ENCODE measurements around the gene PARVA. TPM values are rescaled to one million over a fixed set of nuclear protein-coding genes. Genes with fewer than 3 reads are reported as not detected.

PARVA gene
- total RNA-seq, 4 donors from 2014 or later = 52.9 to 188 (median 66.5) TPM

DNA sequence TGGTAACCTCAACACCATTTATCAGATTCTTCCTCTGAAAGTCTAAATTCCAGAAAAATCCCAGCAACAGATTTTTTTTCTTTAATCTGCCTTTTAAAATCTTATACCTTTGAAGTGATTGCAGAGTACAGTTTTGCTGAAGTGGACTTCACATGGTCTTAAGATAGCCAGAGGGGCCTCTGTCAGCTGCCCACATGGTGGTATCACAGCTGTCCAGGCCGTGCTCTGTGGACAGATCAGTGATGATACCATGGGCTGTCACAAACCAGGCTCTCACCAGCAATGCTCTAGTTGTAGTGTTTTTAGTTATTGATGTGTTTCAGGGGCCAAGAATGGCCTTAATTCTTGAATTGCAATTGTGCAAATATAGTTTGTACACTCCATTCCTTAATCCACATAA lies 44.0 kb downstream of the PARVA start:
- DNase-seq = no peak
- Histone ChIP-seq H3K4me3 (no peak overlapping the region), H3K36me3 (no peaks in the 10 kb centered on the region), H3K27ac (no peak overlapping the region), H3K4me1 (peaks cover 0 to 5% of the 10 kb centered on the region in 2 donors), H3K9me3 (no peaks in the 10 kb centered on the region), H3K27me3 (no peaks in the 10 kb centered on the region)
- TF ChIP-seq POLR2A (IDR thresholded peaks at IDR 0.05) = no peak
- TF ChIP-seq, protein P1, sequence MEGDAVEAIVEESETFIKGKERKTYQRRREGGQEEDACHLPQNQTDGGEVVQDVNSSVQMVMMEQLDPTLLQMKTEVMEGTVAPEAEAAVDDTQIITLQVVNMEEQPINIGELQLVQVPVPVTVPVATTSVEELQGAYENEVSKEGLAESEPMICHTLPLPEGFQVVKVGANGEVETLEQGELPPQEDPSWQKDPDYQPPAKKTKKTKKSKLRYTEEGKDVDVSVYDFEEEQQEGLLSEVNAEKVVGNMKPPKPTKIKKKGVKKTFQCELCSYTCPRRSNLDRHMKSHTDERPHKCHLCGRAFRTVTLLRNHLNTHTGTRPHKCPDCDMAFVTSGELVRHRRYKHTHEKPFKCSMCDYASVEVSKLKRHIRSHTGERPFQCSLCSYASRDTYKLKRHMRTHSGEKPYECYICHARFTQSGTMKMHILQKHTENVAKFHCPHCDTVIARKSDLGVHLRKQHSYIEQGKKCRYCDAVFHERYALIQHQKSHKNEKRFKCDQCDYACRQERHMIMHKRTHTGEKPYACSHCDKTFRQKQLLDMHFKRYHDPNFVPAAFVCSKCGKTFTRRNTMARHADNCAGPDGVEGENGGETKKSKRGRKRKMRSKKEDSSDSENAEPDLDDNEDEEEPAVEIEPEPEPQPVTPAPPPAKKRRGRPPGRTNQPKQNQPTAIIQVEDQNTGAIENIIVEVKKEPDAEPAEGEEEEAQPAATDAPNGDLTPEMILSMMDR (IDR thresholded peaks at IDR 0.05) = no peak
- intact Hi-C loops (cut with DNase I; ENCODE audit: low total_unique reads) = no loop called here

DNA sequence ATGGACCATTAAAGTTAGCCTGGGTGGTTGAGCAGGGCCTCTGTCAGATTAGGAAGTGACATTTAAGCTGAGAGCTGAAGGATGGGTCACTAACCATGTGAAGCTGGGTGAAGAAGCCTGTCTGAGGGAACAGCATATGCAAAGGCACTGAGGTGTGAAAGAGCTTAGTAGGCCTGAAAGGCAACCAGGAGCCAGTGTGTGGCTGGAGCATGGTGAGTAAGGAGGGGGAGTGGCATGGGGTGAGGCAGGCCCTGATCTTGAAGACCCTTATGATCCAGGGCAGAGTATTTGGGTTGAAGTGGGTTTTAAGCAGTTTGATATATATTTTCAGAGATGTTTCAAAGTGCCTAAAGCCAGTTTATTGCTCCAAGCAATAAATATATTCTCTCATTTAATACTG lies 48.8 kb downstream of the PARVA start:
- H3K27ac ChIP-seq = peak overlapping the region in 1 of 2 donors; percentile 56
- intact Hi-C loops (cut with DNase I; ENCODE audit: low total_unique reads) = no loop called here
- no peaks in the 10 kb centered on the region for H3K36me3 ChIP-seq
- peaks cover 0 to 2% of the 10 kb centered on the region in 2 donors for H3K4me1 ChIP-seq
- no peaks in the 10 kb centered on the region for H3K27me3 ChIP-seq
- no peaks in the 10 kb centered on the region for H3K9me3 ChIP-seq
- TF ChIP-seq, protein P1 (IDR thresholded peaks at IDR 0.05) = no peak
- no peak overlapping the region for H3K4me3 ChIP-seq
- peak in 1 of 2 donors; percentile 11 for DNase-seq

DNA sequence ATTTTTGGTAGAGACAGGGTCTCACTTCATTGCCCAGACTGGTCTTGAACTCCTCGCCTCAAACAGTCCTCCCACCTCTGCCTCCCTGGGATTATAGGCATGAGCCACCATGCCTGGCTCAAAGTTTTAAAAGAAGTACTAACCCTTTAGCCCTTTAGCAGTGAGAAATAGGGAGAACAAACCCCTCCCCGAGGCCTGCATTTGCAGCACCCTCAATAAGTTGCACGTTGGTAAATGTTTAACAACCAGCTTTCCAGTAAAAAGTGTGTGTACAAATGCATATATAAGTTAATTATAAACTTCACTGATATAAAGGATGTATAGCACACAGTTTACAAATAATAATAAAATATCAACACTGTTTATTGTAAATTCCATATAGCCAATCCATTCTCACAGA lies 51.8 kb downstream of the PARVA start:
- Histone ChIP-seq H3K4me1 (peaks cover 4 to 7% of the 10 kb centered on the region in 2 donors), H3K36me3 (no peaks in the 10 kb centered on the region), H3K27ac (peak overlapping the region; percentile 87 to 96), H3K4me3 (no peak overlapping the region), H3K9me3 (no peaks in the 10 kb centered on the region), H3K27me3 (no peaks in the 10 kb centered on the region)
- TF ChIP-seq, protein P1 (IDR thresholded peaks at IDR 0.05) = no peak
- no peak for TF ChIP-seq POLR2A (IDR thresholded peaks at IDR 0.05)
- no peak for DNase-seq
- intact Hi-C loops (cut with DNase I; ENCODE audit: low total_unique reads) = no loop called here

DNA sequence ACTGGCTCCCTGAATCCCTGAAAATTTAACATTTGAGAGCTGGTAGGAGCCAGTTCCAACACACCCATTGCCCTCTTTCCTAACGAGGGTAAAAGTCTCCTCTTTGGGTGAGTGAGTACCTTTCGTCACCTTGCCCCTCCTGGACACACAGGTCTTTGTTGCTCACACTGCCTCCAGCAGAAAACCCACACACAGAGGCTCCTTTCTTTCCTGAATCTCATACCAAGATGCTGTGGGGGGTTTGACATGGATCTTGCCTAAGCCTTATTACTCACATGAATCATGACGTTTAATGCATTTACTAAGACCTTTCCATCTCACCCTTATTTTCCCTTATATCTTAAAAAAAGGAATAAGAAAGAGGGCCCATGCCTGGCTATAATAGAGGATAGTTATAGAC lies 53.0 kb downstream of the PARVA start:
- Histone ChIP-seq H3K27ac (peak overlapping the region; percentile 87 to 96), H3K9me3 (no peaks in the 10 kb centered on the region), H3K36me3 (no peaks in the 10 kb centered on the region), H3K4me1 (peaks cover 4 to 7% of the 10 kb centered on the region in 2 donors), H3K27me3 (no peaks in the 10 kb centered on the region), H3K4me3 (no peak overlapping the region)
- no peak for TF ChIP-seq POLR2A (IDR thresholded peaks at IDR 0.05)
- TF ChIP-seq, protein P1 (IDR thresholded peaks at IDR 0.05) = no peak
- intact Hi-C loops (cut with DNase I; ENCODE audit: low total_unique reads) = no loop called here
- no peak for DNase-seq

DNA sequence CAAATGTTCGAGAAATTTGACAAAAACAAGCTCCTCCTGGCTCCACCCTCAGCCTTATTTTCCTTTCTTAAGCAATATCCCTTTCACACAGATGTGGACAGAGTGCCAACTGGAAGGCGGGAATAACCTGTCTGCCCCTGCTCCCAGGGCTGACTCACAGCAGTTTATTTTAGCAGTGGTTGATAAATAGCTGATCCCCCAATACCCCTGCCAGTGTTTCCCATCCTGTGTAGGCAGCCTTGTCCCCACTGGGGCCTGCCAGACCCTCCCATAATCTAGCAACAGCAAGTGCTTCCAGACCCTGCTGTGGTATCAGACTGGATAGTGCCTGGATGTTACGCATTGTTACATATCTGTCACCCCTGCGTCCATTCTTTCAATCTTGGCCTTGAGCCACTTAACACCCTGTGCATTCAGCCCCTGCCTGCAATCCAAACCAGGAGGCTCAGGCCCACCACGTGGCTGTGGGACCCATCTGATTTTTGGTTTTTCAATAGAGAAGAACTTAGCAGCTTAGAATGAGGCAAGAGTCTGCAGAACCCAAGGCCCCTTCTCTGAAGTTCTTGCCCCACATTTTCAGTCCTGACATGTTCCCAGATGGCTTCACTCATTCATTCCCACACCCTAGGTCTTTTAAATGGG lies 53.7 kb downstream of the PARVA start:
- Histone ChIP-seq H3K36me3 (no peaks in the 10 kb centered on the region), H3K9me3 (no peaks in the 10 kb centered on the region), H3K27ac (peak overlapping the region; percentile 87 to 96), H3K4me1 (peaks cover 4 to 7% of the 10 kb centered on the region in 2 donors), H3K4me3 (no peak overlapping the region), H3K27me3 (no peaks in the 10 kb centered on the region)
- intact Hi-C loops (cut with DNase I; ENCODE audit: low total_unique reads) = no loop called here
- DNase-seq = peak; percentile 85 to 95
- TF ChIP-seq, protein P1 (IDR thresholded peaks at IDR 0.05) = peak in 1 of 4 experiments; percentile 5
- TF ChIP-seq POLR2A (IDR thresholded peaks at IDR 0.05) = peak in 1 of 2 donors; percentile 32
